Pons (tissue), 1 donor: ENCODE data around the gene COX4I1.
"Not testable (repeated sequence)": the region's sequence is repeated elsewhere in the genome, so short reads cannot be mapped to it uniquely, and the experiment has no call there.

Source experiments
- DNase-seq: peaks from one replicate; pipeline ENCODE4 v3.0.0-alpha.2; 2016; ENCODE audit warnings: low spot score

COX4I1 gene

DNA sequence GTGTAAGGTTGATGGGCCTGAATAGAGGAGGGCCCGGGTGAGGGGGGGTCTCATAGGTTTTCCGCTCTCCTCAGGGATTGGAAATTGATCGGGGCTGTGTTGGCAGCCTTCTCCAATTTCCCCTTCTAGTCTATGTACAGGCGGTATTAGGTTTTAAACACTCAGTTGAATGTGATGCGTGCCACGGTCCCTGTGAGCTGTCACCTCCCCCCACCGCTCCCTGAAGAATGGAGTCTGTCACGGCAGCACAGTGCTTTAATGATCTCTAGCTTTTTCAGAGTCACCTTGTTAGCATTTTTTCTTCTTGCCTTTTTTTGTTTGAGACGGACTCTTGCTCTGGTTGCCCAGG is 800 bp downstream of the COX4I1 start:
- no peak for DNase-seq

- DNase-seq: no peak
Measured at GRCh38 chr16:85803570-85803969, 4.1 kb downstream of the COX4I1 start.

GRCh38 chr16:85805442-85806045 is 6.0 kb downstream of the COX4I1 start:
- DNase-seq: no peak

DNA sequence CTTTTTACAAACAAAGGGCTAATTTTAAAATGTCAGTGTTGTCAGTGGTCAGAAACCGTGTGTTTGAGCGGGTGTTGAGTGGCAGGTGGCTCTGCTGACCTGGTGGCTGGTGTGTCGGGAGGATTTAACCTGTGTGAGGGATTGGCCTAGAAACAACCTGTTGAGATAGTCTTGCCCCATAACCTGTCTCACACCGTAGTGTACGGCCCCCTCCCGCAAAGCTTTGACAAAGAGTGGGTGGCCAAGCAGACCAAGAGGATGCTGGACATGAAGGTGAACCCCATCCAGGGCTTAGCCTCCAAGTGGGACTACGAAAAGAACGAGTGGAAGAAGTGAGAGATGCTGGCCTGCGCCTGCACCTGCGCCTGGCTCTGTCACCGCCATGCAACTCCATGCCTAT is 7.0 kb downstream of the COX4I1 start:
- no peak for DNase-seq

- not testable (repeated sequence) for DNase-seq
Measured at GRCh38 chr16:85807340-85807739, 7.8 kb downstream of the COX4I1 start.

DNA sequence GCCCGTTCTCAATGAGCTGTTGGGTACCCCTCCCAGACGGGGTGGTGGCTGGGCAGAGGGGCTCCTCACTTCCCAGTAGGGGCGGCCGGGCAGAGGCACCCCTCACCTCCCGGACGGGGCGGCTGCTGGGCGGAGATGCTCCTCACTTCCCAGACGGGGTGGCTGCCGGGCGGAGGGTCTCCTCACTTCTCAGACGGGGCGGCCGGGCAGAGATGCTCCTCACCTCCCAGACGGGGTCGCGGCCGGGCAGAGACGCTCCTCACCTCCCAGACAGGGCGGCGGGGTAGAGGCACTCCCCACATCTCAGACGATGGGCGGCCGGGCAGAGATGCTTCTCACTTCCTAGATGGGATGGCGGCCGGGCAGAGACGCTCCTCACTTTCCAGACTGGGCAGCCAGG is 8.6 kb downstream of the COX4I1 start:
- DNase-seq: not testable (repeated sequence)

DNA sequence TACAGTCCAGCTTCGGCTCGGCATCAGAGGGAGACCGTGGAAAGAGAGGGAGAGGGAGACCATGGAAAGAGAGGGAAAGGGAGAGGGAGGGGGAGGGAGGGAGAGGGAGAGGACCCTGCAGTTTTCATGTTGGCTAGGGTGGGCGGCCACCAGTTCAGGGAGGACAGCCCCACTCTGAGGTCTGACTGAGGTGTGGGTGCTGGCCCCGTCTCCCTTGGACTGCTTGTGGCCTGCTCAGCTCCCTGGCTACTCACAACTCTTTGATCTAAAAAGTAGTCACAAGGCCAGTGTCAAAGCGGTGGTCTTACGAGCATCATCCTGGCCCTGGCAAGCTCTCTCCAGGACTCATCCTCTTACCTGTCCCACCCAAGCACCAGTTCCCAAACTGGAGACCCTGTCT is 9.4 kb downstream of the COX4I1 start:
- DNase-seq: no peak

DNA sequence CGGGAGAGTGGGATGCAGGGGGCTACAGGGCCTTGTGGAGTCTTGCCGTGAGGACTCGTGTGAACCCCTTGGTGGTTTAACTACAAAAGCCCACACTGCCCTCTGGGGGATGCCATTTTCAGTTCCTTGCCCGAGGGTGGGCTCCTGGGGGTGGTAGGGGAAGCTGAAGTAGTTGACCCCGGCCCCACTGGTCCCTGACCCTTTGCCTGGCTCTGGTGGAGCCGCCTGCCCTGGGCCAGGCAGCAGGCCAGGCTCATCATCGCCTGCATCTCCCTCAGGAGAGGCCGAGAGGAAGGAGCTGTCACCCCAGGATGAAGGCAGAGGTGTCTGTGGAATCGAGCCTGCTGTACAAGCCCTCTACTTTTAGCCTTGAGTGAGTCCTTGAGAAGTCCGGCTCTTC is 10.2 kb downstream of the COX4I1 start:
- DNase-seq: no peak

- DNase-seq: no peak
Measured at GRCh38 chr16:85810097-85810741, 10.7 kb downstream of the COX4I1 start.

- DNase-seq: no peak
Measured at GRCh38 chr16:85810742-85811115, 11.2 kb downstream of the COX4I1 start.

GRCh38 chr16:85812031-85812807 is 12.7 kb downstream of the COX4I1 start:
- DNase-seq: no peak

GRCh38 chr16:85812811-85813700 is 13.6 kb downstream of the COX4I1 start:
- no peak for DNase-seq

GRCh38 chr16:85816159-85816558 is 16.7 kb downstream of the COX4I1 start:
- DNase-seq: no peak

DNA sequence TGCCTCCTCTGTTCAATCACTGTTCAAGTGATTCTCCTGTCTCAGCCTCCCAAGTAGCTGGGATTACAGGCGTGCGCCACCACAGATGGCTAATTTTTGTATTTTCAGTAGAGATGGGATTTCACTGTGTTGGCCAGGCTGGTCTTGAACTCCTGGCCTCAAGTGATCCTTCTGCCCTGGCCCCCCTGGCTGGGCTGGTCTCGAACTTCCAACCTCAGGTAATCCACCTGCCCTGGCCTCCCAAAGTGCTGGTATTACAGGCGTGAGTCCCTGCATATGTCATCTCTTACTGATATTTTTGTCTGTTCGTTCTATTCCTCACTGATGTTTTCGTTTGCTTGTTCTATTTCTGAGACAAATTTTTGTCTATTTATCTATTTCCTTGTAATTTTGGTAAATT is 17.7 kb downstream of the COX4I1 start:
- not testable (repeated sequence) for DNase-seq

DNA sequence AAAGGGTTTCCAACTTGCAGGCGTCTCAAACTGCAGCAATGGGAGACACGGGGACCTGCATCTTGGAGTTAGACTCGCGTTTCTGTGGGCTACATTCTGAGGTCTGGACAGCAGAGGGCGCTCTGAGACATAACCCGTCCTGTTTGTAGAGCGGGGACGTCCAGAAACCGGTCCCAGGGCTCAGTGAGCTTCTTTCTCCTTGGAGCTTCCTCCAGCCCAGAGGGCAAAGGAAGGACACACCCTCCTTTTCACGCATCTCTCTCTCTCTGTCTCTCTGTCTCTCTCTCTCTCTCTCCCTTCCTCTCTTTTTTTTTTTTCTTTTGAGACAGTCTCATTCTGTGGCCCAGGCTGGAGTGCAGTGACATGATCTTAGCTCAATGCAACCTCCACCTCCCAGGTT is 19.8 kb downstream of the COX4I1 start:
- peak; percentile 72 for DNase-seq

- DNase-seq: no peak
Measured at GRCh38 chr16:85819771-85820170, 20.3 kb downstream of the COX4I1 start.

- DNase-seq: no peak
Measured at GRCh38 chr16:85820604-85821372, 21.3 kb downstream of the COX4I1 start.

DNA sequence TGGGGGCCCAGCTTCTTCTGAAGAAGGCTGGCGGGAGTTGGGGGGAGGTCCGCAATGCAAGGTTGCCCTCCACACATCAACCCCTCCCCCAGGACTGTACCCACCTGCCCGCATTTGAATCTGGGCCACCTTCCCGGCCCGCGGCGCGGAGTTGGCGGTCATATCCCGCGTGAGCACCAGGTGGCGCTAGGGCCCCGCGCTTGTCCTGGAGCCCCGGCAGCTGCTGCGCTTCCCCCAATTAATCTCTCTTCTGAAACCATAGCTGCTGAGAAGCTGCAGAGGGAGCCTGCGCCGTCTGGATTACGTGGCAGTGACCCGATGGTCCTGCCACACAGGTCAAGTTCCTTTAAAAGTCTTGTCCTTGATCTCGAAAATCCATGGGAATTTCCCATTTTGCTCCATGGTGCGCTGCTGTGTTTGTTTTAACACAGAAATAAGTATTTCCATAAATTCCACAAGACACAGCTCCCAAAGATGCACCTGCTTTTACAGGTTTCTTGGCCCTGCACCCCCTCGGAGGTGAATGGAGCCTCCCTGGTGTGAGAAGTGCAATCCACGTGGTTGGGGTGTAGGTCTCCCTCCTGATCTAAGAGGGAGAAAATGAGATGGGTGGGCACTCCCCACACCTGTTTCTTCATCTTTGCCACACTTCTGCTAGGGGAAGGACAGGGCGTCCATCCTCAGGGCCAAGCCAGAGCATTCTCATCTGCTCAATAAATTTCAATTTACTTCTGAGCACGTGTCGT is 22.1 kb downstream of the COX4I1 start:
- DNase-seq: peak; percentile 64

GRCh38 chr16:85822145-85822544 is 22.6 kb downstream of the COX4I1 start:
- no peak for DNase-seq

DNA sequence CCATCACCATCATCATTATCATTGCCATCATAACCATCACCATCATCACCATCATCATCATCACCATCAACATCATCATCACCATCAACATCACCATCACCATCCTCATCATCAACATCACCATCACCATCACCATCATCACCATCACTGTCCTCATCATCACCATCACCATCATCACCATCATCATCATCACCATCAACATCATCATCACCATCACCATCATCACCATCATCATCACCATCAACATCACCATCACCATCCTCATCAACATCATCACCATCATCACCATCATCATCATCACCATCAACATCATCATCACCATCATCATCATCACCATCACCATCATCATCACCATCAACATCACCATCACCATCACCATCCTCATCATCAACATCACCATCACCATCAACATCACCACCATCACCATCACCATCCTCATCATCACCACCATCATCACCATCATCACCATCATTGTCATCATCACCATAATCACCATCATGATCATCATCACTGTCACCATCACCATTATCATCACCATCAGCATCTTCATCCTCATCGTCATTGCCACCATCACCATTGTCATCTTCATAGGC is 23.9 kb downstream of the COX4I1 start:
- no peak for DNase-seq
